ENCODE results near the gene MRPS6.

The MRPS6 gene

GRCh38 chr21:34105947-34106541, 32.7 kb downstream of the MRPS6 start:
- no peak for DNase-seq

DNA sequence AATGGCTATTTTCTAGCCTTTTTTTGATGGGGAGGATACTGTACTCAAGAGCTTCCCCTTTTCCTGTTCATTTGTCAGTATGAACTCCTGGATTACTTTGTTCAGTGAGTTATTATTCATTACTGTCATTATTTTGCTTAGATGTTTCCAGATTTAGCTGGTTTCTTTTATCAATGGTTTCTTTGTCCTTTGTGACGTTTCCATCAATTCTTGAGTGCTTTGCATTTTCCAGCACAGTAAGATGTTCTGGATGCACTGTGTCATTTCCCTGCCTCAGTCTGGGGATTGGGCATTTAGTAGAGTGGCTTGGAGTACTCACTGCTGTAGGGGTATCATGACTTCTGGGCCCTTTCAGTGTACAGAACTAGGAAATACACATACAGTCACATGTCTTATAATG, 34.2 kb downstream of the MRPS6 start:
- no peak for DNase-seq

DNA sequence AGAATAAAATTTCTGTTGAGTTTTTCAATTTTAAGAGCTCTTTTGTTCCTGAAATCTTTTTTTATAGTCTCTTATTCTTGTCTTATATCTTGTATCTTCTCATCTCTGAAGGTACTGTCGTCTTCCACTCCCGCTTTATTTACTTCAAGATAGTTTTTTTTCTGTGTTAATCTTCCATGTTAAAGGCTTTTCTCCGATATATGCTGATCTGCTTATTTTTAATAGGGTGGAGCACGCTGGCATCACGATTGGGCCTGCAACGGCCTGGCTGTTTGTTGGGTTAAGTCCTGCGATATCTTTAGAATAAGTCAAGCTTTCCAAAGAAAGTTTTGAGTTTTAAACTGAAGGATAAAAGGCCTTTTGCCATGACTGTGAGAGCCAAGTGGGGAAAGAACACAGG, 35.7 kb downstream of the MRPS6 start:
- no peak for DNase-seq

DNA sequence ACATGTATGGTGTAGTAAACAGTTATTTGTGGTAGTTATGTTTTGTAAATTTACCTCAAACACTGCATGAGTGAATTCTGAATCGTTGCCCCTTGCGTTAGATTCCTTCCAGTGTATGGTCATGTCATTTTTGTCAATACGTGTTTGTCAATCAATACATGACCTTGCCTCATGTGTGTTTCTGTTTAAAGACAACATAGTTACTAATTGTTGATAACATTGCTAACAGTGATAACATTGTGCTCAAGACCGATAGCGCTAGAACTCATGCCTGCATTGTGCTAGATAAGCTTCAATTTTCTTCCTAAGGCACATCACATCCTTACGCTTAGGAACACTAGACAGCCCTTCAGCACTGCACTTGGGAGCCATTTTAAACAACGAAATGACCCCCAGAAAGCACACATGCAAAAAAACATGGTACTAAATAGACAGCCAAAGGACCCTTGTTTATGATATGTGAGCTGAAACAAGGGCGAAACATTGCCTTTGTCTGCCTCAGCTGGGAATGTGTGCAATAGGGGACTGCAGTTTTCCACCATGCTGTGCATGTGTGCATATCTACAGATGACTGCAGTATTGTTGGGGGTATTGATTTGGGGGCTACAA, 37.3 kb downstream of the MRPS6 start:
- no peak for DNase-seq

DNA sequence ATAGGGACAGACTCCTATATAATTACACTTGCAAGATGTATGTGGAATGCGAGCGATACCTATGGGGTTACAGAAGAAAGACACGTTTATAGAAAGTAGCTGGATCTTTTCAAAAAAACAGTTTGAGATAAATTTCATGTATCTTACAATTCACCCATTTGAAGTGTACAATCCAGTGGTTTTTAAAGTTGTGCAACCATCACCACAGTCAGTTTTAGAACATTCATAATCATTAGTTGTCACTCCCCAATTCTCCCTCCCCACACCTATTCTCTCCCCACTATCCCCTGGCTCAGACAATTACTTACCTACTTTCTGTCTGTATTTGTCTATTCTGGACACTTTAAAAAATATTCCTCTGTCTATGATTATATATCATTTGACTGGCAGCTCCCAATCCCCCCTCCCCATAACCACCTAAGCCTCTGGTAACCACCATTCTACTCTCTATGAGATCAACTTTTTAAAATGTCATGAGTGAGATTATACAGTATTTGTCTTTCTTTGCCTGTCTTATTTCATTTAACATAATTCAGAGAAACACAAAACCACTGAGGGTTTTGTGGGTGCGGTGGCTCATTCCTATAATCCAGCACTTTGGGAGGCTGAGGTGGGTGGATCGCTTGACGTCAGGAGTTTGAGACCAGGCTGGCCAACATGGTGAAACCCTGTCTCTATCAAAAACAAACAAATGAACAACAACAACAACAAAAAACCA, 39.1 kb downstream of the MRPS6 start:
- no peak for DNase-seq

DNA sequence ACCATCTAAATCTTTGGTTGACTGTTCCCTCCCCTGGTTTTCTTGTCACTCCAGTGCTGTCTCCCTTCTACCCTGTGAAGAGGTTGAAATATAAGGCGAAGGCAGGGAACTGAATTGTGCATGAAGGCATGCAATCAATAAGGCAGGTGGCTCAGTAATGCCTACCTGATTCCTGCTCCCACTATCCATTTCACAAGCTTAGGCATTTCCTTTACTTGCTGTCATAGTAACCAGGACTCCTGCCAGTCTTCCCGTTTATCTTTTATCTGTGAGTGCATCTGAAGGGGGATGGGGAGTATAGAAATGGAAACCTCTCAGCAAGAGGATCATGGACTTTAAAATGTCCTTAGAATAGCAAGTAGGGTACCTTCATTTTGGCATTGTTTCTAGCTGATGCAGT, 40.5 kb downstream of the MRPS6 start:
- DNase-seq: no peak

GRCh38 chr21:34115160-34115559, 41.8 kb downstream of the MRPS6 start:
- no peak for DNase-seq

DNA sequence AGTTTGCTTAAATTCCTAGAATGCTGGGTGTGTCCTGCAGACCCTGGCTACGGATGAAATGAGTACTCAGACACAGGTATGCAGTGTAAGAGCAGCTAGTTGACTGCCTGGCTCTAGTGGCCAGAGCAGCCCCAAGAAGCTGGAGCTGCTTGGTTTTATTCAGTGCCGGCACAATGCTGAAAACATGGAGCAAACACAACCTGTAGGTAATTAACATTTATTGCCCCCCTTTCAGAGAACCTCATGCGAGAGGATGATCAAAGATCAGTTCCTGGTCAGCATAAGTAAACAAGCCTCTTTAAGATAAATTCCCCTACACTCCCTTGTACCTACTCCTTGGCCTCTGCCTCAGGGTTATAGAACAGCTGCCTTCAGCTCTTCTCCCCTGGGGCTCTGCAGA, 43.2 kb downstream of the MRPS6 start:
- no peak for DNase-seq

DNA sequence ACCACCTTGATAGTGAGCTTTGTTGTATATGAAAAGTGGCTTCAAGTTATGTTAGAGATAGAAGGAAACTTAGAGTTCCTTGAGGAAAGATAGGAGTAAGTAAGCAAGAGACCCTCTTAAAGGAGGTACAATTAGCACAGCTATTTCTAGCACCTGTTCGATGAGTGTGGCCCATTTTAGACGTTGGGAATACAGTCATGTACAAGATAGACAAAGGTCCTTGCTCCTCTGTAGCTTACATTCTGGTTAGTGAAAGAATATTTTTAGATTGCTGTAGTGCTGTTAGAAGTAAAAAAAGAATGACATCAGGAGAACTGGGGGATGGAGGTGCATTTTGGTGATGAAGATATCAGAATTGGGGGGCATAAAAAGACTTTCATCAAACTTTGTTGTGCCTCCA, 47.5 kb downstream of the MRPS6 start:
- no peak for DNase-seq

GRCh38 chr21:34122047-34122446, 48.7 kb downstream of the MRPS6 start:
- no peak for DNase-seq

GRCh38 chr21:34123609-34124008, 50.2 kb downstream of the MRPS6 start:
- DNase-seq: no peak

GRCh38 chr21:34126269-34126668, 52.9 kb downstream of the MRPS6 start:
- no peak for DNase-seq

DNA sequence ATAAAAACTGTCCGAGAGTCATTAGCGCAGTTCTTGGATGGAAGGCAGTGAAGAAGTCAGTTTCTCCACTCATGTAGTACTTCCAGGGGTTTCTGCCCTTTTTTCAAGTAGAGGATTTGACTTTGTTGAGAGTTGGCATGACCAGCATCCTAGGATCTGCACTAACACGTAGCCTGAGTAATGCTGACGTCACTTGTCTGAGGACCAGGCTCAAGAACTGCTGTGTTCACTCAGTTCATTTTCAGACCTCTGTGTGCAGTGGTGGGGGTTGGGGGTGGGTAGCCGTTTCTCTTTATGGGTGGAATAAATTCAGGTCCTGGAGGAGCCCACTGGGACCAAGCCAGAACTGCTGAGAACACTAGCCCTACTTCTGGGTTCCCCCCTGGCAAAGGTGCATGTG, 53.3 kb downstream of the MRPS6 start:
- no peak for DNase-seq

DNA sequence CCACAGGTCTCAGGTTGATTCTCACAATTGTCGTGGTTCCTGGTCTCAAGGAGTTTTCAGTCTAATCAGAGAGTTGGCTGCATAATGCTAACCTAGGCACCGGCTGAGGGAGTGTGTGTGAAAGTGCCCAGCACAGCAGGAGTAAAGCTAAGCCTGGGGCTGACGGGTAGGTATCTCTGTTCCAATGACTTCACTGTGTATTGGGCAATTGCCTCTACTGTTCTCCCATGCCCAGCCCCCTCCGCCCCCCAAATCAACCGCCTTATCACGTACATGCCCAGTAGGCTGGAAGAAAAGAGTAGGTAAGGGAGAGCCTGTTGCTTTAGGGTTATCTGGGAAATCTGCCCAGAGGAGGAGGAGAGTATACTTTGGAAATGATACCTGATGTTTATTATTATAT, 54.7 kb downstream of the MRPS6 start:
- DNase-seq: no peak

- no peak for DNase-seq
These were observed 55.3 kb downstream of the MRPS6 start for GRCh38 chr21:34128674-34129038.

DNA sequence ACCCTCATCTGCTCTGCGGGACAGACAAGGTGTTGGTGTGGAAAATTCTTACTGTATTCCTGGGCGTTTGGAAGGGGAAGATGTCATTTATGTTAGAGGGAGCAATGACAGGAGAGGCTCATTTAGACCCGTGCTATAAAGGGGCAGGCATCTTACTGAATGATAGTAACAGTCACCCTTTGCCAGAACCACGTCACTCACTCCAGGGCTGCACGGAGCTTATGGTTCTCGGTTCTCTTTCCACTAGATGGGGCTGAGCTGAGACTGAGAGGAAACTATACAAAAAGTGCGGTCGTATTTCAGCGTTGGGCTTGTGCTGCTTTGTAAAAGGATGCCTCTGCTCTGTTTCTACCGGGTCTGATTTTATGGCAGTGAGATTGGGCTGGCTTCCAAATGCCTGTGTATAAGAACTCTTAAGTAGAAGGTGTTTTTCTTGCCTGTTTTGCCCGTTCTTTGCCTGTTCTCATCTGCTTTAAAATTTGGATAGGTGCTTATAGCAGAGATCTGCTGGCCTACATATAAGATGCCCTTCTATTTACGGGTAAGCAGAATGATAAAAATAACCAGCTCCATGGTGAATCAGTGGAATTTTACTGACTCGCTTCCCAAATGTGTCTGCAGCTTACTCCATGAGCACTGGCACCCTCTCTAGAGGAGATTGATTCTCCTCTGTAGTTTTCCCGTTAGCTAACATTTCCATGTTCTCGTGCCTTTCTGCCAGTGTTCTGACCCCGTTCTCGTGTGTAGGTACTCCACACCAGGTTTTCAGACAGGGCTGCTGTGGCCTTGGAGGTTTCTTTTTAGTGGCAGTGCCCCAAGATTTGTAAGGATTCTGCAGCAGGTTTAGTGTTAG, 55.9 kb downstream of the MRPS6 start:
- no peak for DNase-seq

- DNase-seq: no peak
These were observed 56.7 kb downstream of the MRPS6 start for GRCh38 chr21:34129901-34130715.

GRCh38 chr21:34130716-34130985, 57.3 kb downstream of the MRPS6 start:
- DNase-seq: no peak

- DNase-seq: no peak
These were observed 58.2 kb downstream of the MRPS6 start for GRCh38 chr21:34131586-34131985.

DNA sequence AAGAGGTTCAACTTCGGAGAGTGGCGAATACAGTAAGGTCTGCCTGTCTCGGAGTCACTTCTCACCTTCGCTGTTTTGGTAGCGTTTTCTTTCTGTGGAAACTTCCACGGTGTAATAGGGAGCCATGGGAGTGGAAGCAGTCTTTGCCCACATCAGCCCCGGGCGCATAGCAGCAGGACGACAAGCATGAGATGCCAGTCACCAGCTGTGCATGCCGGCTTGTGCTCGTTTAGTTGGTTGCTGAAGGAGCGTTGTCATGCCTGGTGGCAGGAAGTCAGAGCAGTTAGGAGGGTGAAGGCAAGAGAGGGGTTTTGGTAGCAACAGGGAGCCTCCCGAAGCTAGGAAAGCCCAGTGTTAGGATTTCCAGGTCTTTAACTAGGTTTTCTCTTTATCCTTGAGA, 58.8 kb downstream of the MRPS6 start:
- DNase-seq: no peak

GRCh38 chr21:34132926-34133325, 59.5 kb downstream of the MRPS6 start:
- no peak for DNase-seq

- no peak for DNase-seq
These were observed 60.0 kb downstream of the MRPS6 start for GRCh38 chr21:34133392-34133791.

- no peak for DNase-seq
These were observed 60.4 kb downstream of the MRPS6 start for GRCh38 chr21:34133802-34134201.

Measured in NCI-H526 treated with DMSO at 0.1 percent for 48 hours (cell line).